GM18511 (cell line): ENCODE measurements around the gene GOLGA6L2.

Source experiments
- ATAC-seq: cut with Tn5 transposase; IDR thresholded peaks from one replicate; pipeline ENCODE4 v1.9.1; 2021; ENCODE audit warnings: mild to moderate bottlenecking, moderate library complexity; ENCODE audit not compliant: unreplicated experiment

Gene GOLGA6L2

DNA sequence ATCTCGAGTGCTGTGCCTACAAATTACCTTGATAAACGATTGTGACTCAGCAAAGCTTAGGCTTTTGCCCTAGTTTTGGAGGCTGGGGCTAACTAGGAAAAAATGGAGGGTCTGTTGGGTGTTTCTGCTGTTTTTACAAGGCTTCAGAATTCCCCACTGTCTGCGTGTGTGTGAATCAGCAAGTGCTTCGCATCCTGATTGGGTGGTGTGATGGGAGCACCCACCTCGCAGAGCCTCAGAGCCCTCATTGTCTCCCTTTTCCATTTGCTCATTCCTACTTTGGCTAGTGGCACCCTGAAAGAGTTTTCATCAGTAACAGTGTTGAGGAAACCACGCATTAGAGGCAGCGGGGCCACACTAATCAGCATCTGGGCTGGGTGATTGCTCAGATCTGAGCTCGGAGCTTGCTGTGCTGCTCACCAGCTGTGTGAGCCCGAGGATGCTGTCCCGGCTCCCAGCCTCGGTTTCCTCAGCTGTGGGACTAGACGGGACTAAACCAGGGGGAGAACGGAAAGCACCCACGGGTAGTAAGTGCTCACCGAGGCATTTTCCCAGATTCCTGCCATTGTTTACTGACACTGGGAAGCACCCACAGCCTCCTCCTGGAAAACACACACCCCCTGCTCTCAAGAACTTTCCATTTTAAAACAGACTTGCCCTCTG is 51.9 kb downstream of the GOLGA6L2 start:
- no peak for ATAC-seq
